Measurements from ENCODE around the gene STK39. TPM values are rescaled to one million over a fixed set of nuclear protein-coding genes. Genes with fewer than 3 reads are reported as not detected.

The STK39 gene
- total and polyA plus RNA-seq, 2 donors (not counting 1 experiment from before 2014, with no cell fraction given), result 16.7 to 30.1 TPM

DNA sequence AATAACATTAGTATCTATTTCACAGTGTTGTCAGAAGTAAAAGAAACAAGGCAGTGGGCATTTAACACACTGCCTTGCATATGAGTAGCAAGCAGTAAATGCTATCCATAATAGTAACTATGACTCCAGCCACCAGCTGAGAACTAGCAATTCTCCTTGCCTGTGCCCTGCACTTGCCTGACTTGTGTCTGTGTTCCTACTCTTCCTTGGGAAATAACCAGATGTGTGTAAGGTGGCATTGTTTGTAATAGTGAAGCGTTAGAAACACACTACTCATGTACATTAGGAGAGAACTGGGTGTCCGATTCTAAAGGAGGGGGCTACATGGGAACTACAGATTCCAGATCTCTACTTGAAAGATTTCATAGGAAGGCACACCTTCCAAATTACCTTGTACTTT, 197.8 kb downstream of the STK39 start:
- Histone ChIP-seq H3K4me1 (ENCODE audit: control insufficient read depth, extremely low read depth, insufficient read depth, low read length) (no peaks in the 10 kb centered on the region), H3K9ac (ENCODE audit: insufficient read depth, low read length) (no peak overlapping the region), H3K36me3 (ENCODE audit: control insufficient read depth, insufficient read depth, low read length) (peaks cover 1% of the 10 kb centered on the region), H3K4me2 (ENCODE audit: extremely low read depth, insufficient read depth, low read length) (no peak overlapping the region), H4K20me1 (ENCODE audit: control insufficient read depth, extremely low read depth, insufficient read depth, low read length) (no peaks in the 10 kb centered on the region), H3K27ac (ENCODE audit: insufficient read depth, low read length) (no peak overlapping the region), H2AFZ (ENCODE audit: low read length) (no peak overlapping the region), H3K27me3 (ENCODE audit: control insufficient read depth, insufficient read depth, low read length) (no peaks in the 10 kb centered on the region), H3K79me2 (ENCODE audit: control insufficient read depth, insufficient read depth, low read length) (no peaks in the 10 kb centered on the region), H3K4me3 (replicated peaks in 1 of 4; ENCODE audit: control extremely low read depth in 1 of 4, insufficient read depth in 1 of 4, low read depth in 3 of 4, low read length in 4 of 4) (no peak overlapping the region), H3K9me3 (ENCODE audit: control insufficient read depth, insufficient read depth, low read depth, low read length) (no peaks in the 10 kb centered on the region)
- no peak for DNase-seq (ENCODE audit: low read depth in 2 of 2)
- TF ChIP-seq CTCF (conservative IDR thresholded peaks at IDR 0.05 in 1 of 2, IDR thresholded peaks at IDR 0.05 in 1 of 2; ENCODE audit: low read depth in 1 of 2, low read length in 2 of 2) (no peak), EZH2 (IDR thresholded peaks at IDR 0.05; ENCODE audit: low read length, missing control alignments) (no peak)

- Histone ChIP-seq H3K27ac (ENCODE audit: insufficient read depth, low read length) (no peak overlapping the region), H4K20me1 (ENCODE audit: control insufficient read depth, extremely low read depth, insufficient read depth, low read length) (no peaks in the 10 kb centered on the region), H3K4me1 (ENCODE audit: control insufficient read depth, extremely low read depth, insufficient read depth, low read length) (no peaks in the 10 kb centered on the region), H3K36me3 (ENCODE audit: control insufficient read depth, insufficient read depth, low read length) (no peaks in the 10 kb centered on the region), H3K4me2 (ENCODE audit: extremely low read depth, insufficient read depth, low read length) (no peak overlapping the region), H3K9me3 (ENCODE audit: control insufficient read depth, insufficient read depth, low read depth, low read length) (no peaks in the 10 kb centered on the region), H3K27me3 (ENCODE audit: control insufficient read depth, insufficient read depth, low read length) (no peaks in the 10 kb centered on the region), H3K79me2 (ENCODE audit: control insufficient read depth, insufficient read depth, low read length) (no peaks in the 10 kb centered on the region), H3K9ac (ENCODE audit: insufficient read depth, low read length) (no peak overlapping the region), H3K4me3 (replicated peaks in 1 of 4; ENCODE audit: control extremely low read depth in 1 of 4, insufficient read depth in 1 of 4, low read depth in 3 of 4, low read length in 4 of 4) (no peak overlapping the region), H2AFZ (ENCODE audit: low read length) (no peak overlapping the region)
- TF ChIP-seq EZH2 (IDR thresholded peaks at IDR 0.05; ENCODE audit: low read length, missing control alignments), result no peak
- TF ChIP-seq CTCF (conservative IDR thresholded peaks at IDR 0.05 in 1 of 2, IDR thresholded peaks at IDR 0.05 in 1 of 2; ENCODE audit: low read depth in 1 of 2, low read length in 2 of 2), result no peak
- no peak for DNase-seq (ENCODE audit: low read depth in 2 of 2)
Observed at GRCh38 chr2:168047091-168047690, 200.2 kb downstream of the STK39 start.

DNA sequence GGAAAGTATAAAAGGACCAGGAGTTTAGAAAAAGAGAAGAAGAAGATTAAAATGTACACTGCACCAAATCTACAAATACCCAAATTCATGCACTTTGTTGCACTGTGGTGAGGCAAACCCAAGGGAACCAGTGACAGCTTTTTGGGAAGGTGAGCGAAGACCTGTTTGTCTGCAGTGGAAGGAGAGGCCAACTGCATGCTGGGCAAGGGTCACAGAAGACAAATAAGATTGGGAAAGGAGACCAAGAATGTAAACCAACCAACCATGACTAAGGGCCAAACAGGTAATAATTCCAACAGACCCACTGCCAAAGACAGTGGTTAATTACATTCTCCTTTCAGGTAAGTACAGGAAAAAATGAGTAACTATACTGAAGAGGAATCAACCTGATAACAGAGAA, 202.8 kb downstream of the STK39 start:
- no peak for DNase-seq (ENCODE audit: low read depth in 2 of 2)

More for the DNA sequence above, 202.8 kb downstream of the STK39 start:
- no peaks in the 10 kb centered on the region for H3K79me2 ChIP-seq (ENCODE audit: control insufficient read depth, insufficient read depth, low read length)
- no peak for TF ChIP-seq EZH2 (IDR thresholded peaks at IDR 0.05; ENCODE audit: low read length, missing control alignments)
- no peak for TF ChIP-seq CTCF (conservative IDR thresholded peaks at IDR 0.05 in 1 of 2, IDR thresholded peaks at IDR 0.05 in 1 of 2; ENCODE audit: low read depth in 1 of 2, low read length in 2 of 2)
- H3K36me3 ChIP-seq (ENCODE audit: control insufficient read depth, insufficient read depth, low read length), result no peaks in the 10 kb centered on the region
- H3K27me3 ChIP-seq (ENCODE audit: control insufficient read depth, insufficient read depth, low read length), result no peaks in the 10 kb centered on the region
- H3K4me3 ChIP-seq (replicated peaks in 1 of 4; ENCODE audit: control extremely low read depth in 1 of 4, insufficient read depth in 1 of 4, low read depth in 3 of 4, low read length in 4 of 4), result no peak overlapping the region
- no peaks in the 10 kb centered on the region for H3K4me1 ChIP-seq (ENCODE audit: control insufficient read depth, extremely low read depth, insufficient read depth, low read length)
- H3K9me3 ChIP-seq (ENCODE audit: control insufficient read depth, insufficient read depth, low read depth, low read length), result no peaks in the 10 kb centered on the region
- H2AFZ ChIP-seq (ENCODE audit: low read length), result no peak overlapping the region
- H4K20me1 ChIP-seq (ENCODE audit: control insufficient read depth, extremely low read depth, insufficient read depth, low read length), result no peaks in the 10 kb centered on the region
- no peak overlapping the region for H3K4me2 ChIP-seq (ENCODE audit: extremely low read depth, insufficient read depth, low read length)
- H3K27ac ChIP-seq (ENCODE audit: insufficient read depth, low read length), result no peak overlapping the region
- no peak overlapping the region for H3K9ac ChIP-seq (ENCODE audit: insufficient read depth, low read length)

Measured in fibroblast of lung (primary cell).